Tibial artery (tissue), 4 donors: Measurements from ENCODE around the gene TCHHL1.

Experiments
- DNase-seq, 2 donors: peaks; one replicate each; pipeline ENCODE4 v3.0.0-alpha.2; 2019
- H3K27ac ChIP-seq, 2 donors: fragments of 200-600 bp; sonication (generic) in 1 of 2; 1 replicate in 1 of 2; 2 replicates in 1 of 2; pipeline ENCODE4 v1.5.1; 2018 to 2019; ENCODE audit warnings: mild to moderate bottlenecking in 1 of 2
- H3K27me3 ChIP-seq, 2 donors: fragments of 200-600 bp; sonication (generic) in 1 of 2; one replicate each; pipeline versions ENCODE4 v1.5.1 to v1.6.0; 2016 to 2019
- H3K36me3 ChIP-seq, 3 donors: fragments of 200-600 bp; sonication (generic) in 2 of 3; one replicate each; pipeline ENCODE4 v1.5.1; 2016 to 2019; ENCODE audit warnings: mild to moderate bottlenecking in 2 of 3
- H3K4me1 ChIP-seq, 4 donors: fragments of 200-600 bp; sonication (generic) in 2 of 4; 1 replicate in 3 of 4; 2 replicates in 1 of 4; pipeline ENCODE4 v1.5.1; 2016 to 2019
- H3K4me3 ChIP-seq, 2 donors: fragments of 200-600 bp; sonication (generic) in 1 of 2; 1 replicate in 1 of 2; 2 replicates in 1 of 2; pipeline ENCODE4 v1.5.1; 2018 to 2019; ENCODE audit warnings: mild to moderate bottlenecking in 2 of 2
- H3K9me3 ChIP-seq, 3 donors: fragments of 200-600 bp; sonication (generic) in 1 of 3; one replicate each; pipeline ENCODE4 v1.5.1; 2016 to 2019
- CTCF ChIP-seq, 2 experiments: fragments of 200-600 bp in 1 of 2; fragments of 450-650 bp in 1 of 2; IDR thresholded peaks; one replicate each; pipeline ENCODE4 v1.5.1; 2017 to 2019; ENCODE audit warnings: antibody characterized with exemption in 2 of 2, mild to moderate bottlenecking in 1 of 2, moderate library complexity in 1 of 2
- intact Hi-C: fragments of 100-400 bp; cut with DNase I; formaldehyde crosslinking; loops from one replicate; pipeline ENCODE4 v1.15.0; 2023; ENCODE audit warnings: low total_unique reads

TCHHL1 gene

GRCh38 chr1:152118915-152119314, 30.1 kb upstream of the TCHHL1 start:
- no peak overlapping the region for H3K4me3 ChIP-seq
- H3K4me1 ChIP-seq = no peaks in the 10 kb centered on the region
- no peak for TF ChIP-seq CTCF (IDR thresholded peaks at IDR 0.05)
- H3K36me3 ChIP-seq = no peaks in the 10 kb centered on the region
- no peak for DNase-seq
- no peaks in the 10 kb centered on the region for H3K9me3 ChIP-seq
- peaks cover 0 to 20% of the 10 kb centered on the region in 2 donors for H3K27me3 ChIP-seq
- intact Hi-C loops = no loop called here
- no peak overlapping the region for H3K27ac ChIP-seq

GRCh38 chr1:152115344-152115743, 26.5 kb upstream of the TCHHL1 start, which contains the start of gene TCHH:
TSS of gene TCHH (minus strand) at chr1:152115444. CDS start at chr1:152114080, 1,364 bp downstream.
- DNase-seq = no peak
- H3K27me3 ChIP-seq = peaks cover 0 to 48% of the 10 kb centered on the region in 2 donors
- peaks cover 0 to 26% (median 22%) of the 10 kb centered on the region in 4 donors for H3K4me1 ChIP-seq
- no peak within 1 kb of the TSS for H3K27ac ChIP-seq
- intact Hi-C loops = no loop called here
- no peak for TF ChIP-seq CTCF (IDR thresholded peaks at IDR 0.05)
- no peak within 1 kb of the TSS for H3K4me3 ChIP-seq
- H3K36me3 ChIP-seq = no peaks in the 10 kb centered on the region
- H3K9me3 ChIP-seq = no peaks in the 10 kb centered on the region

DNA sequence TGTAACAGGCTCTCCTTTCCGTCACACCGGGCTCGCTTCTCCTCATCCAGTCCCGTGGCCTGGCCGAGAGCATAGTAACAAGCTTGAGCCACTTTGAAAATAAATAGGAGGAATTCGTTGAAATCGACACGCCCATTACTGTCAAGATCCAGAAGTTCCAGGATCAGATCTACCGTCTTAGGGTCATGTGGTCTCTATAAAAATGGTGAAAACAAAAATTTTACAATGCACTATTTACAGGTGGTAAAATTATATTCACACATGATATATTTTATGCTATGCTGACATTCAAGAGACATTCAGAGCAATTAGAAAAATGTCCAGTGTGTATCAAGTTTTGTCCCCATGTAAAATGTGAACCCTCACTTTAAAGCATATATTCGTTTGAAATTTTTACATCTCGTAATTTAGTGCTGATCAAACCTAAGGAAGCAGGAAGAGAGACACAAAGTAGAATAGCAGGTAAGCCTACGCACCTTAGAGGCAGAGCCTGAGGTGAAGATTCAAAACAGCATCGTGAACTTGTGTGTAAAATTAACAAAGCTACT, 24.1 kb upstream of the TCHHL1 start:
- TF ChIP-seq CTCF (IDR thresholded peaks at IDR 0.05) = no peak
- no peaks in the 10 kb centered on the region for H3K36me3 ChIP-seq
- H3K27me3 ChIP-seq = peaks cover 0 to 64% of the 10 kb centered on the region in 2 donors
- H3K4me1 ChIP-seq = peaks cover 0 to 45% (median 34%) of the 10 kb centered on the region in 4 donors
- DNase-seq = no peak
- H3K27ac ChIP-seq = no peak overlapping the region
- H3K9me3 ChIP-seq = peaks cover 0 to 11% (median 7%) of the 10 kb centered on the region in 3 donors
- intact Hi-C loops = no loop called here
- peak overlapping the region in 1 of 2 donors; percentile 58 for H3K4me3 ChIP-seq

GRCh38 chr1:152112101-152112884, 23.4 kb upstream of the TCHHL1 start:
- Histone ChIP-seq H3K27me3 (peaks cover 0 to 71% of the 10 kb centered on the region in 2 donors), H3K4me1 (peaks cover 0 to 47% (median 34%) of the 10 kb centered on the region in 4 donors)

DNA sequence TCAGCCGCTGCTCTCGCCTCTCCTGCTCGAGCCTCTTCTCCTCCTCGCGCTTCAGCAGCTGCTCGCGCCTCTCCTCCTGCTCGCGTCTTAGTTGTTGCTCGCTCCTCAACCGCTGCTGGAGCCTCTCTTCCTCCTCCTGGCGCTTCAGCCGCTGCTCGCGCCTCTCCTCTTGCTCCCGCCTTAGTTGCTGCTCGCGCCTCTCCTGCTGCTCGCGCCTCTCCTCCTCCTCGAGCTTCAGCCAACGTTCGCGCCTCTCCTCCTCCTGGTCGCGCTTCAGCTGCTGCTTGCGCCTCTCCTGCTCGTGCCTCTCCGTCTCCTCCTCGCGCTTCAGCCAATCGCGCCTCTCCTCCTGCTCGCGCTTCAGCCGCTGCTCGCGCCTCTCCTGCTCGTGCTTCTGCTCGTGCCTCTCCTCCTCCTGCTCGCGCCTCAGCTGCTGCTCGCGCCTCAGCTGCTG, 22.7 kb upstream of the TCHHL1 start:
- Histone ChIP-seq H3K4me1 (peaks cover 0 to 47% (median 34%) of the 10 kb centered on the region in 4 donors), H3K27me3 (peaks cover 0 to 74% of the 10 kb centered on the region in 2 donors), H3K27ac (no peak overlapping the region), H3K4me3 (peak overlapping the region; percentile 46 to 58), H3K36me3 (no peaks in the 10 kb centered on the region), H3K9me3 (peaks cover 0 to 12% (median 12%) of the 10 kb centered on the region in 3 donors)
- no peak for TF ChIP-seq CTCF (IDR thresholded peaks at IDR 0.05)
- intact Hi-C loops = no loop called here
- DNase-seq = no peak

More at GRCh38 chr1:152112101-152112884, 23.4 kb upstream of the TCHHL1 start:
- Histone ChIP-seq H3K9me3 (peaks cover 0 to 12% (median 12%) of the 10 kb centered on the region in 3 donors), H3K36me3 (no peaks in the 10 kb centered on the region), H3K27ac (no peak overlapping the region), H3K4me3 (peak overlapping the region; percentile 46 to 58)
- no peak for DNase-seq
- TF ChIP-seq CTCF (IDR thresholded peaks at IDR 0.05) = no peak
- intact Hi-C loops = no loop called here
